SH-SY5Y (cell line): ENCODE measurements around the gene HNRNPAB.

Experiments
- GATA2 ChIP-seq: IDR thresholded peaks from 2 replicates; pipeline ENCODE4 v1.6.1; 2011; ENCODE audit warnings: mild to moderate bottlenecking, low read depth, low read length
- GATA3 ChIP-seq: IDR thresholded peaks from 2 replicates; pipeline ENCODE4 v1.6.1; 2011; ENCODE audit warnings: low read depth, mild to moderate bottlenecking, low read length, moderate library complexity

DNA sequence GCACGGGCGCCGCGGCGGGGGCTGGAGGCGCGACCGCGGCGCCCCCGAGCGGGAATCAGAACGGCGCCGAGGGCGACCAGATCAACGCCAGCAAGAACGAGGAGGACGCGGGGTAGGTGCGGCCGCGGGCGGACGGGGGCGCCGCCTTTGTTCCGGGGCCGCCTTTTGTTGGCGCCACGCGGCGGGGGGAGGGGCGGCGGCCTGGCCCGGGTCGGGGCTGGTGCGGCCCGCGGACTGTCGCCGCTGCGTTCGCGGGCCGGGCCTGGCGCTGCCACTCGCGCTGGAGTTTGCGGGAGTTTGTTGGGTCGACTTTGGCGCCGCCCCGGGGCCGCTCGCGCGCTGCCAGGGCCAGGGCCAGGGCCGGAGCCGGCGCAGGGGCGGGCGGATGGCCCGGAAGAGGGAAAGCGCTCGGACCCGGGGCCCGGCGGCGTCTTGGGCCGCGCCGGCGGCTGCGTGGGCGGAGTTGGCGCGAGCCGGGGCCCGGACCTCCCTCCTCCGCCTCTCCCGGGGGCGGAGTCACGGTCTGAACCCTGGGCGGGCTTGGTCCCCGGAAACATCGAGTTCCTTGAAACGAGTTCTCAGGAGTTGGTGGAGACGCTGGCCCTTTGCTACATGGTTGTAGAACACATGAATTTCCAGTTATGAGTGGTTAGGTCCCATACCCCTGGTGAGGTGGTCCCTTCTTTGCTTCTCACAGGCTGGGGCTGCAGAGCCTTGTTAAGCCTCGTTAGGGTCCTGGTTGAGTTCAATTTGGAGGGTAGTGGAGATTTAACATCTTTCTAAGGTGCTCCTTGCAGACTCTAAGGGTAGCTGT, 809 bp downstream of the HNRNPAB start:
- TF ChIP-seq GATA2 (no peak), GATA3 (no peak)
